Smooth muscle cell (in vitro differentiated cells): Measurements from ENCODE around the gene PRADC1. TPM values are rescaled to one million over a fixed set of nuclear protein-coding genes. Genes with fewer than 3 reads are reported as not detected.

Source experiments
- DNase-seq: peaks from one replicate; lab custom pipeline; 2025; ENCODE audit not compliant: unreplicated experiment; lab: John Stamatoyannopoulos, UW
- H2AFZ ChIP-seq: fragments of 200-600 bp; sonication (generic); 2 replicates; pipeline ENCODE4 v1.6.0; 2016; ENCODE audit warnings: antibody characterized with exemption, low read depth, mild to moderate bottlenecking
- H3F3A ChIP-seq: fragments of 200-600 bp; sonication (generic); 2 replicates; pipeline ENCODE4 v1.6.0; 2017; ENCODE audit warnings: antibody characterized with exemption, low read depth
- H3K27ac ChIP-seq: fragments of 200-600 bp; sonication (generic); 2 replicates; pipeline ENCODE4 v1.5.1; 2016; ENCODE audit warnings: low read depth, mild to moderate bottlenecking
- H3K27me3 ChIP-seq: fragments of 200-600 bp; sonication (generic); 2 replicates; pipeline ENCODE4 v1.6.1; 2016; ENCODE audit warnings: low read depth, mild to moderate bottlenecking
- H3K36me3 ChIP-seq: fragments of 200-600 bp; sonication (generic); 2 replicates; pipeline ENCODE4 v1.5.1; 2016; ENCODE audit warnings: low read depth
- H3K4me1 ChIP-seq: fragments of 200-600 bp; sonication (generic); 2 replicates; pipeline ENCODE4 v1.5.1; 2016; ENCODE audit warnings: low read depth
- H3K4me2 ChIP-seq: fragments of 200-600 bp; sonication (generic); 2 replicates; pipeline ENCODE4 v1.6.0; 2016; ENCODE audit warnings: mild to moderate bottlenecking
- H3K4me3 ChIP-seq: fragments of 200-600 bp; sonication (generic); 2 replicates; pipeline ENCODE4 v1.5.1; 2016; ENCODE audit warnings: mild to moderate bottlenecking
- H3K79me2 ChIP-seq: fragments of 200-600 bp; sonication (generic); 2 replicates; pipeline ENCODE4 v1.6.0; 2016; ENCODE audit warnings: low read depth, mild to moderate bottlenecking
- H3K9ac ChIP-seq: fragments of 200-600 bp; sonication (generic); 2 replicates; pipeline ENCODE4 v1.6.0; 2016; ENCODE audit warnings: low read depth
- H3K9me3 ChIP-seq: fragments of 200-600 bp; sonication (generic); replicated peaks from 2 replicates; pipeline ENCODE4 v1.5.1; 2016; ENCODE audit warnings: low read depth
- H4K20me1 ChIP-seq: fragments of 200-600 bp; sonication (generic); 2 replicates; pipeline ENCODE4 v1.6.0; 2016; ENCODE audit warnings: low read depth
- CTCF ChIP-seq: fragments of 200-600 bp; sonication (generic); IDR thresholded peaks from 2 replicates; pipeline ENCODE4 v1.5.1; 2017; ENCODE audit warnings: borderline replicate concordance, mild to moderate bottlenecking, antibody characterized with exemption; ENCODE audit not compliant: insufficient read depth, poor library complexity, severe bottlenecking
- WGBS: methylation state at CpG from one replicate; pipeline ENCODE4 v1.1.7; 2016; ENCODE audit warnings: low lambda C conversion rate; 5-methylcytosine and 5-hydroxymethylcytosine counted together
- polyA plus RNA-seq: library from polyadenylated mRNA; unstranded; fragments of >200 nt; fragmentation: Nextera tagmentation; extraction: Ambion mirVana; gene quantifications from 2 replicates; pipeline ENCODE4 v1.2.1, GENCODE V29; 2016
- total RNA-seq: library from RNA; depleted of rRNA; stranded (reverse); fragments of >200 nt; gene quantifications from 2 replicates; pipeline ENCODE4 v1.2.3, GENCODE V29; 2014

The PRADC1 gene
- total and polyA plus RNA-seq, 2 experiments from 2014 or later, result 24.0 to 51.4 TPM

GRCh38 chr2:73253400-73253799, 20.4 kb upstream of the PRADC1 start:
- no peak for DNase-seq
- H3K27me3 ChIP-seq, result no peaks in the 10 kb centered on the region
- no peaks in the 10 kb centered on the region for H3F3A ChIP-seq
- peaks cover 15% of the 10 kb centered on the region for H3K36me3 ChIP-seq
- H3K4me2 ChIP-seq, result no peak overlapping the region
- 90% methylated on average over 2 of the region's 2 CpGs for WGBS
- H4K20me1 ChIP-seq, result peaks cover 18% of the 10 kb centered on the region
- no peak overlapping the region for H2AFZ ChIP-seq
- TF ChIP-seq CTCF, result no peak
- H3K9ac ChIP-seq, result no peak overlapping the region
- H3K9me3 ChIP-seq, result no peaks in the 10 kb centered on the region
- no peaks in the 10 kb centered on the region for H3K79me2 ChIP-seq
- no peak overlapping the region for H3K27ac ChIP-seq
- no peak overlapping the region for H3K4me3 ChIP-seq
- H3K4me1 ChIP-seq, result no peaks in the 10 kb centered on the region

- peaks cover 28% of the 10 kb centered on the region for H4K20me1 ChIP-seq
- 98% methylated on average over 17 of the region's 17 CpGs for WGBS
- no peak for DNase-seq
- no peaks in the 10 kb centered on the region for H3F3A ChIP-seq
- H3K4me3 ChIP-seq, result no peak overlapping the region
- H3K4me2 ChIP-seq, result no peak overlapping the region
- no peak overlapping the region for H3K9ac ChIP-seq
- no peaks in the 10 kb centered on the region for H3K4me1 ChIP-seq
- H3K36me3 ChIP-seq, result peaks cover 15% of the 10 kb centered on the region
- no peak for TF ChIP-seq CTCF
- H3K27ac ChIP-seq, result no peak overlapping the region
- no peaks in the 10 kb centered on the region for H3K79me2 ChIP-seq
- no peak overlapping the region for H2AFZ ChIP-seq
- no peaks in the 10 kb centered on the region for H3K9me3 ChIP-seq
- no peaks in the 10 kb centered on the region for H3K27me3 ChIP-seq
Measured at GRCh38 chr2:73252238-73253027, 19.4 kb upstream of the PRADC1 start.

- Histone ChIP-seq H3K9me3 (no peaks in the 10 kb centered on the region), H3K36me3 (peaks cover 24% of the 10 kb centered on the region), H3K4me1 (no peaks in the 10 kb centered on the region), H3K27me3 (no peaks in the 10 kb centered on the region), H4K20me1 (peaks cover 41% of the 10 kb centered on the region), H3K9ac (no peak overlapping the region), H3K4me2 (no peak overlapping the region), H3K27ac (no peak overlapping the region), H2AFZ (no peak overlapping the region), H3K4me3 (no peak overlapping the region), H3K79me2 (peaks cover under 1% of the 10 kb centered on the region), H3F3A (no peaks in the 10 kb centered on the region)
- WGBS, result 96% methylated on average over 17 of the region's 17 CpGs
- no peak for TF ChIP-seq CTCF
- DNase-seq, result no peak
Measured at GRCh38 chr2:73250872-73251846, 18.1 kb upstream of the PRADC1 start.
